HG02884 (cell line): ENCODE measurements around the gene GUCA1A.
"Not testable (repeated sequence)": the region's sequence is repeated elsewhere in the genome, so short reads cannot be mapped to it uniquely, and the experiment has no call there.

ENCODE experiments used
- ATAC-seq: cut with Tn5 transposase; IDR thresholded peaks from one replicate; pipeline ENCODE4 v1.9.1; 2021; ENCODE audit warnings: mild to moderate bottlenecking, moderate library complexity; ENCODE audit not compliant: unreplicated experiment

Gene GUCA1A

GRCh38 chr6:42171813-42172581, 1.2 kb upstream of the GUCA1A start:
- no peak for ATAC-seq

DNA sequence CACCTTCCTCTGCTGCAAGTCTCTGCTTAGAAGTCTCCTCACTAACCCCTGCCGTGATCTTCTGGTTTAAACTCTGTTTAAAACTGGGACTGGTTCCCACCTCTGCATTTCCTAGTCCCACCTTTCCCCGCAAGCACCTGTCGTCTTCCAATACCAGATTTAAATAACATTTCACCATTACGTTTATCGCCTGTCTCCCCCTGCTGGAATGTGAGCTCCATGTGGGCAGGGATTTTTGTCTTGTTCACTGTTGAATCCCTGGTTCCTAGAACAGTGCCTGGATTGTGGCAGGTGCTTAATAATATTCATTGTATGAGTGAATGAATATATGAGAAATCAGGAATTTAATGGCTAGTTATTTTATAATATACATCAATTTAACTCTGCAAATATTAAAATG, 2.7 kb downstream of the GUCA1A start:
- no peak for ATAC-seq

GRCh38 chr6:42176981-42177380, 3.8 kb downstream of the GUCA1A start:
- ATAC-seq: no peak

- ATAC-seq: no peak
Observed at GRCh38 chr6:42177514-42178364, 4.6 kb downstream of the GUCA1A start.

- no peak for ATAC-seq
Observed at GRCh38 chr6:42179261-42179944, 6.2 kb downstream of the GUCA1A start.

GRCh38 chr6:42179945-42180313, 6.8 kb downstream of the GUCA1A start:
- no peak for ATAC-seq

- ATAC-seq: no peak
Observed at GRCh38 chr6:42182101-42182500, 8.9 kb downstream of the GUCA1A start.

GRCh38 chr6:42184475-42184874, 11.3 kb downstream of the GUCA1A start:
- no peak for ATAC-seq

DNA sequence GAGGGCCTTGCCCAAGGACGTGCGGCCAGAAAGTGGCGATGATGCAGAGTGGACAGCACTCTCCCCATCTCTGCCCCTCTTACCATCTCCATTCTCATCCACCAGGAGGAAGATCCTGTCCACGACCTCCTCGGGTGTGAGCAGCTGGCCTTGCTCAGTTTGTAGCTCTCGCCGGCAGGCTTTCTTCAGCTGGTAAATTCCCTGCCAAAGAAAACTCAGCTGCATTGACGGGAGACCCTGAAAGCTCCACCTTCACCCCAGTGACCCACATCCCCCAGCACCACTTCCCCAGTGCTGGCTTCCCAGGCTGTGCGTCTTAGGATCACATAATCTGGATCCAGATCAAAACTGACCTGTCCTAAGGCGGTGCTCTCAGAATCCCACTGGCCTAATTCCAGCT, 12.4 kb downstream of the GUCA1A start:
- ATAC-seq: no peak

DNA sequence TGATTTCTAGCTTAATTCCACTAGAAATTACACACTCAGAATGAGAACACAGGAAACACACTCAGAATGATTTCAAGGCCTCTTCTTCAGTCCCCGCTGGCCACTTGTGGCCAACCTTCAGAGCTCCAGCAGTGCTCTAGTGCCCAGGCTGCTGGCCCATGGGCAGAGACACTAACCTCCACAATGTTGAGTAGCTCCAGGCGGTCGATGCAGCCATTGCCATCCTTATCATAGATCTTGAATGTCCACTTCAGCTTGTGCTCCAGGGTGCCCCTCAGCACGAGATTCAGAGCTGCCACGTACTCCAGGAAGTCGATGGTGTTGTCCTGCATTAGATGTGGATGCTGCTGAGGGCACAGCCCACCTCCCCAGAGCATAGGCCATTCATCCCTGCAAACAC, 15.2 kb downstream of the GUCA1A start:
- ATAC-seq: no peak

GRCh38 chr6:42190554-42191183, 17.5 kb downstream of the GUCA1A start:
- no peak for ATAC-seq

- ATAC-seq: not testable (repeated sequence)
Observed at GRCh38 chr6:42192385-42192784, 19.2 kb downstream of the GUCA1A start.

GRCh38 chr6:42193491-42193894, 20.3 kb downstream of the GUCA1A start:
- no peak for ATAC-seq

DNA sequence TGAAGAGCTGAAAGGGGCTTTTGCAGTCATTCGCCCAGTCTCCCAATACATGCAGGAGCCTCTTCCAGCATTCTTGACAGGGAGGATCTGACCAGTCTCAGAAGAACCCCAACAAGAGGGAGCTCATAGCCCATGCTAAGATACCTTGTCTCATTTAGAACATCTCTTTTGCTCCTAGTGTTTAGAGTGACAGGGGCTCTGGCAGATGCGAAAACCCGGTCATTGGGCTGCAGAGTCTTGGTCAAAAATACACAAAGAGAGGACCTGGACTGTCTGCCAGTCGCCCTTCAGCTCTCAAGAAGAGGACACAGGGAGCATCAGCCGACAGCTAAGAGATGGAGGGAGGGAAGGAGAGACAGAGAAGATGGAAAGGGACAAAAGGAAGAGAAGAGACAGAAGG, 20.9 kb downstream of the GUCA1A start:
- ATAC-seq: no peak

DNA sequence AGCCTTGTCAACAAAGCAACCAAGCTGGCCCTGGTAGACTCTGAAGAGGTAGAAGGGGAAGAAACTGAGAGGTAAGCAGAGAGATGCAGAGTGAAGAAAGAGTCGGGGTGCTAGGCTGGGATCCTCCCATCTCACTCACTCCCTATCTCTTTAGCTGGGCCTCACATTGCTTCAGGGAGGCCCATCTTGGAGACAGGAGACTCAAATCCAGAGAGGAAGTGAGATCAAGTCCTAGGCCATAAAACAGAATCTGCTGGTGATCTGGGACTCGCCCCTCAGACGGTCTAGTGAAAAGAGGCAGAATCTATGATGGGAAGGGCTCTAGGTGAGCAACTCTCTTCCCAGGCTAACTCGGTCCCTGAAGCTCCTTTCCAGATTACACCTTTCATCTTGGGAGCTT, 22.3 kb downstream of the GUCA1A start:
- no peak for ATAC-seq

DNA sequence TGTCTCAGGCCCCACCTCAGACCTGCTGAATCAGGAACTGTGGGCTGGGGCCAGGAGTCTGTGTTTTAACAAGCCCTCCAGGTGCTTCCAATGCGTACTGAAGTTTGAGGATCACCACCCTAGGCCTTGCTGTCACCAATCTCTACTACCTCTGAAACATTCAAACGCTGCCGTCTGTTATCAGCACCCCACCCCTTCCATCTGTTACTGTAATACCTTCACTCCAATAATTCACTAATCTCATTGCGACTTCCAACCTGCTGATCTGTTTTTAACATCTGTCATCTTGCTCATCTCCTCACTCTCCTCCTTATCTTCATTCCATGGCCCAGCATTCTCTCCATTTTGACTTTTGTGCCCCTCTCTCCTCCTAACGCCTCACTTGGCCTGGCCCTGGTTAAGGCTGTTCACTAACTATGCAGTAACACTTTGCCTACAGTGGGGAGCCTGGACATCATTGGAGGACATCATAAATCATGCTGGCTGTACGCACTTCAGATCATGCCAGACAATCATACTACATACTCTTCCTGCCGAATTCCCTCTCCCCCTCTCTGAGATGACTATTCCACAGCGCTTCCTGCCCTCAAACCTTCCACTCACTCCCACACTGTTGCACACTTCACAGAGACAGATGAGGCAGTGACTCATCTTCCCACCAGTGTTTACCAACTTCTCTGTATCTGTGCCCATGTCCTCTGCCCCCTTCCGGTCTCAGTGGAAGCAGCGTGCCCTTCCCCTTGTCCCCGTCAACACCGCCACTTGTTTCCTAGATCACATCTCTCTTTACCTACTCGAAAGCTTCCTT, 24.6 kb downstream of the GUCA1A start:
- no peak for ATAC-seq

DNA sequence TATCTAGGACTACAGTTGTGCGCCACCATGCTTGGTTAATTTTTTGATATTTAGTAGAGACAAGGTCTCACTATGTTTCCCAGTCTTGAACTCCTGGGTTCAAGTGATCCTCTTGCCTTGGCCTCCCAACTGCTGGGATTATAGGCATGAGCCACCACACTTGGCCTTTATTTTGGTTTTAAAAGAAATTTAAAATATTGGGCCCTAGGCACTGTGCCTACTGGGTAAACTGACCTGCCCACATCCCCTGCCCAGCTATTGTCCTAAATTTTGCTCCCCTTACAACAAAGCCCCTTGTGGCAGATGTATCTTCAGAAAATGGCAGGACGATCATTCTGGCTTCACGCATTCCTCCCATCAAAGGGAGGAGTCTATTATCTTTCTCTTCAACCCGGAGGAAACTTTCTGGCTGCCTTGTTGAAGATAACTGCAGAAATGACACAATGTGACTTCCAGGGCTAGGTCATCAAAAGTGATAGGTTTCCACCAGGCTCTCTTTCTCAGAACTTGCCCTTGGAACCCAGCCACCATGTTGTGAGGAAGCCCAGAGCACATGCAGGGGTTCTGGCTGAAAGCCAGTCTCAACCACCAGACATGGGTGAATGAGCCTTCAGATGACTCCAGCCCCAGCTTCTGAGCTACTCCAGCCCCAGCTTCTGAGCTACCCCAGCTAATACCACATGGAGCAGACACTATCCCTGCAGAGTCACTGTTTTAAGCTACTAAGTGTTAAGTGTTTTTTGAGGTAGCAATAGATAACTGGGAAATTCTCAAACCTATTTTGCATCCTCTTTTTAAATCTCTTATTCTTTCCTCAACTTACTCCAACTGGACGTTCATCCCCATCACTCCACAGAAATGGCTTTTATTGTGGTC, 26.2 kb downstream of the GUCA1A start:
- ATAC-seq: no peak

- no peak for ATAC-seq
Observed at GRCh38 chr6:42200035-42200434, 26.9 kb downstream of the GUCA1A start.

- no peak for ATAC-seq
Observed at GRCh38 chr6:42201382-42201781, 28.2 kb downstream of the GUCA1A start.
